PFSK-1 (cell line): ENCODE results near the gene KCNH6.

ENCODE experiments used
- REST ChIP-seq, 2 experiments: IDR thresholded peaks; 2 replicates each; pipeline versions ENCODE4 v1.6.1 to v1.8.0; 2011 to 2012; ENCODE audit warnings: low read depth in 2 of 2, low read length in 2 of 2, control low read depth in 1 of 2, inconsistent platforms in 1 of 2, mild to moderate bottlenecking in 1 of 2, moderate library complexity in 1 of 2; ENCODE audit not compliant: insufficient read depth in 1 of 2
- SIN3A ChIP-seq: IDR thresholded peaks from 2 replicates; pipeline ENCODE4 v1.6.1; 2012; ENCODE audit warnings: mild to moderate bottlenecking, low read length, moderate library complexity, borderline replicate concordance; ENCODE audit not compliant: insufficient read depth

- TF ChIP-seq SIN3A (no peak), REST (IDR thresholded peaks at IDR 0.05; ENCODE audit: insufficient read depth in 1 of 2, low read depth in 2 of 2, low read length in 2 of 2) (no peak)
Observed at GRCh38 chr17:63490329-63490728, 32.8 kb upstream of the KCNH6 start.
